MCF 10A (cell line): ENCODE measurements around the gene CEP63. TPM values are rescaled to one million over a fixed set of nuclear protein-coding genes. Genes with fewer than 3 reads are reported as not detected.

Source experiments
- BruUV-seq: library from RNA; stranded (reverse); fragments of 400-500 nt; replicated peaks from 2 replicates; lab custom pipeline; 2021; lab: Mats Ljungman, UMichigan
- CTCF ChIA-PET: fragments of 300-600 bp; sonication (Branson Sonifier 250); formaldehyde crosslinking; extraction: SDS; loops from one replicate; lab custom pipeline; 2021; ENCODE audit warnings: antibody characterized with exemption, inconsistent platforms; lab: Yijun Ruan, JAX
- POLR2A ChIA-PET: fragments of 300-600, 350-650 bp; sonication (Branson Sonifier 250); formaldehyde crosslinking; extraction: SDS; loops from one replicate; lab custom pipeline; 2020; ENCODE audit warnings: antibody characterized with exemption, inconsistent platforms; lab: Yijun Ruan, JAX
- DNase-seq: peaks from one replicate; pipeline ENCODE4 v3.0.0-alpha.2; 2018; ENCODE audit not compliant: unreplicated experiment
- H3K27ac Mint-ChIP-seq: one replicate; pipeline ENCODE4 v1.8.0; 2022; ENCODE audit warnings: mild to moderate bottlenecking, low read depth, mixed read lengths; ENCODE audit not compliant: unreplicated experiment
- H3K27me3 Mint-ChIP-seq: one replicate; pipeline ENCODE4 v1.8.0; 2022; ENCODE audit warnings: mixed read lengths; ENCODE audit not compliant: insufficient read depth, unreplicated experiment
- H3K36me3 Mint-ChIP-seq: one replicate; pipeline ENCODE4 v1.8.0; 2022; ENCODE audit warnings: mild to moderate bottlenecking, moderate library complexity, mixed read lengths; ENCODE audit not compliant: insufficient read depth, unreplicated experiment
- H3K4me1 Mint-ChIP-seq: one replicate; pipeline ENCODE4 v1.8.0; 2022; ENCODE audit warnings: mixed read lengths; ENCODE audit not compliant: insufficient read depth, unreplicated experiment
- H3K4me3 Mint-ChIP-seq: one replicate; pipeline ENCODE4 v1.8.0; 2022; ENCODE audit warnings: mild to moderate bottlenecking, moderate library complexity, mixed read lengths; ENCODE audit not compliant: unreplicated experiment
- H3K9me3 Mint-ChIP-seq: one replicate; pipeline ENCODE4 v1.8.0; 2022; ENCODE audit warnings: mixed read lengths; ENCODE audit not compliant: unreplicated experiment
- CTCF ChIP-seq: fragments of 200-600 bp; IDR thresholded peaks from one replicate; pipeline ENCODE4 v1.8.0; 2022; ENCODE audit warnings: antibody characterized with exemption, mild to moderate bottlenecking; ENCODE audit not compliant: unreplicated experiment
- intact Hi-C: fragments of 100-400 bp; cut with micrococcal nuclease; formaldehyde crosslinking; loops from 2 replicates; pipeline ENCODE4 v1.14.1; 2022
- total RNA-seq: library from RNA; stranded (reverse); gene quantifications from 2 replicates; pipeline ENCODE4 v1.2.3, GENCODE V29; 2022

The CEP63 gene
- total RNA-seq, 1 experiment from 2014 or later: 40.0 TPM

DNA sequence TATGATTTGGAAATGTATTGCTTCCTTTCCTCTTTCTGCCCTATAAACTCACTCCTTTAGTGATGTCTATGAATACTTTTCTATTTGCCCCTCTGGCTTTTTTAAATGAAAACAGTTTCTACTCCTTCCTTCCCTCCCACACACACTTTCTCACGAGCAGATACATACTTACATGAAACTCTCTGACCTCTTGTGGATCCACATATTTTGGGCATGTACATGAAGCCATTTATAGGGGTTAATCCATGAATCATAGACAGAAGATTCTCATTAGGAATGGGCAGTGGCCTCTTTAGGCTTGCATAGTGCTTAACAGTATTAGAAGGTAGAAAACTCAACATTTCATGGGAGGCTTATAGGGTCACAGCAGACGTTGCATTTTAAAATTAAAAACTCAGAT lies 24.9 kb upstream of the CEP63 start:
- Mint-ChIP-seq H3K4me1 (peaks cover 16% of the 10 kb centered on the region), H3K27me3 (no peaks in the 10 kb centered on the region), H3K4me3 (no peak overlapping the region), H3K27ac (no peak overlapping the region), H3K36me3 (no peaks in the 10 kb centered on the region), H3K9me3 (no peaks in the 10 kb centered on the region)
- no TSS peak for BruUV-seq
- intact Hi-C loops: no loop called here
- no peak for DNase-seq
- no peak for TF ChIP-seq CTCF
- POLR2A ChIA-PET: interaction anchor here (1.2 kb wide), 1 partner anchor 86 kb away, joined by 3 read pairs; the partner anchor contains the start of gene AMOTL2
- CTCF ChIA-PET: interaction anchor here (0.7 to 1.8 kb wide), 2 partner anchors 12 to 199 kb away, joined by 3 to 16 read pairs; no protein-coding TSS in a partner anchor

GRCh38 chr3:134462331-134462941 lies 23.4 kb upstream of the CEP63 start:
- H3K27me3 Mint-ChIP-seq: no peaks in the 10 kb centered on the region
- BruUV-seq: no TSS peak
- H3K4me1 Mint-ChIP-seq: peaks cover 16% of the 10 kb centered on the region
- no peaks in the 10 kb centered on the region for H3K36me3 Mint-ChIP-seq
- POLR2A ChIA-PET: interaction anchor here (1.0 kb wide), 1 partner anchor 12 kb away, joined by 4 read pairs; no protein-coding TSS in a partner anchor
- TF ChIP-seq CTCF: no peak
- no peaks in the 10 kb centered on the region for H3K9me3 Mint-ChIP-seq
- no peak overlapping the region for H3K4me3 Mint-ChIP-seq
- intact Hi-C loops: no loop called here
- CTCF ChIA-PET: interaction anchor here (0.7 to 0.8 kb wide), 2 partner anchors 89 to 153 kb away, joined by 3 read pairs; partner anchors contain the start of gene AMOTL2
- no peak for DNase-seq
- peak overlapping the region; percentile 53 for H3K27ac Mint-ChIP-seq

DNA sequence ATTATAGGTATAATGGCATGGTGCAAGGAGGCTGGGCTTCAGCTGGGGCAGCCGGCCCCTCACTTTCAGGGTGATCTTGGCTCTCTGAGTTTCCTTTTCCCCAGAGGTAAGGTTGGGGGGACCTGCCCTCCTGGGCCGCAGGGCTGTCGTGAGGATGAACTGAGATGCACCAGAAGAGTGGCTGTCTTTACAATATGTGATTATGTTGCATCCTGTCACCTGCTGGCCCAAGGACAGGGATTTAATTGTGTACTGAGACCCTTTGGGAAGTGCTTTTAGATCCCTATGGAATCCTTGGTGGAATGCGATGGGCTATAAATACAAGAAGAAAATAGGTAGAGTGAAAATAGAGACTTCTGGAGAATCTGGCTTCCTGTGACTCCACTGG lies 22.2 kb upstream of the CEP63 start:
- Mint-ChIP-seq H3K27ac (no peak overlapping the region), H3K4me3 (no peak overlapping the region), H3K27me3 (no peaks in the 10 kb centered on the region), H3K4me1 (peaks cover 16% of the 10 kb centered on the region), H3K36me3 (no peaks in the 10 kb centered on the region), H3K9me3 (no peaks in the 10 kb centered on the region)
- BruUV-seq: no TSS peak
- ChIA-PET CTCF (interaction anchor here (1.2 to 1.4 kb wide), 2 partner anchors 10 to 11 kb away, joined by 3 to 4 read pairs; no protein-coding TSS in a partner anchor), POLR2A (no interaction called here)
- no peak for DNase-seq
- intact Hi-C loops: no loop called here
- TF ChIP-seq CTCF: no peak

DNA sequence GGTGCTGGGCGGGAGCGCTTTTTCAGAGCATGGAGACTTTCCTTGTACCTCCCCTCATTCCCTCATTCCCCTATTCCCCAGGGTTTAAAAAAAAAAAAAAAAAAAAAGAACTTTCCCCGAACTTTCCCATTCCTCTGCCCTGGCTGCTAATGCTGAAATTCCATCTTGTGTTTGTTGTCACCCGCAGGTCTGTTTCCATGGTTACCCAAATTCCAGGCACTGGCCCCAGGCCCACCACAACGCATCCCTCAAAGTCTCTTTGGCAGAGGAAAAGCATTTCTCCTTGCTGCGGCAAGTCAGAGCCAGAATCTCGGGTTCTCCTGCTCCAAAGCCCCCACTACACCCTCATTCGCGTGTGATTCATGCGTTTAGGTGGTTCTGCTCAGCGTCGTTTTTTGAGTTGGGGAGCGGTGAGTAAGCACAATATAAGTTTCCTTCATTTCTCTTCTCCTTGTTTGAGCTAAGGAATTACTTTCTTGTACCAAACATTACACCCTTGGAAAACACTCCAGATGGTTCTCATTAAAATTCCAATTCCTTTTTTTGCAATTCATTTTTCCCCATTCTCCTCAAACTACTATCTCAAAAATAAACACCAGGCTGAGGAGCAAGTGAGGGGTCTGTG lies 21.7 kb upstream of the CEP63 start:
- ChIA-PET CTCF (interaction anchor here (0.6 to 1.4 kb wide), 3 partner anchors 9 to 155 kb away, joined by 3 to 4 read pairs (median 3); no protein-coding TSS in a partner anchor), POLR2A (interaction anchor here (1.2 kb wide), 1 partner anchor 18 kb away, joined by 3 read pairs; no protein-coding TSS in a partner anchor)
- peaks cover 4% of the 10 kb centered on the region for H3K36me3 Mint-ChIP-seq
- H3K27me3 Mint-ChIP-seq: no peaks in the 10 kb centered on the region
- H3K4me3 Mint-ChIP-seq: no peak overlapping the region
- no peaks in the 10 kb centered on the region for H3K9me3 Mint-ChIP-seq
- no peak for TF ChIP-seq CTCF
- no peak overlapping the region for H3K27ac Mint-ChIP-seq
- BruUV-seq: no TSS peak
- H3K4me1 Mint-ChIP-seq: peaks cover 16% of the 10 kb centered on the region
- DNase-seq: no peak
- intact Hi-C loops: no loop called here
